ENCODE results near the gene KLK5.
"Not testable (repeated sequence)": the region's sequence is repeated elsewhere in the genome, so short reads cannot be mapped to it uniquely, and the experiment has no call there.

Gene KLK5

GRCh38 chr19:50952910-50953309, at the start of gene KLK5:
KLK5 (minus strand) TSS chr19:50953038; CDS start chr19:50952657, 381 bp downstream.
- no peak for DNase-seq

GRCh38 chr19:51002089-51002532, 49.3 kb upstream of the KLK5 start:
- DNase-seq = no peak

- DNase-seq = no peak
Observed at GRCh38 chr19:51001515-51001914, 48.7 kb upstream of the KLK5 start, which contains the start of gene KLK8. KLK8 (minus strand) TSS chr19:51001604; CDS start chr19:51001167, 437 bp downstream.

- DNase-seq = no peak
Observed at GRCh38 chr19:51000981-51001380, 48.1 kb upstream of the KLK5 start.

GRCh38 chr19:51000426-51000825, 47.6 kb upstream of the KLK5 start:
- no peak for DNase-seq

GRCh38 chr19:50998686-50999085, 45.8 kb upstream of the KLK5 start:
- DNase-seq = no peak

GRCh38 chr19:50998061-50998460, 45.2 kb upstream of the KLK5 start:
- DNase-seq = no peak

GRCh38 chr19:50994129-50994528, 41.3 kb upstream of the KLK5 start:
- DNase-seq = no peak

- no peak for DNase-seq
Observed at GRCh38 chr19:50992666-50993035, 39.8 kb upstream of the KLK5 start.

- DNase-seq = not testable (repeated sequence)
Observed at GRCh38 chr19:50984416-50984815, 31.6 kb upstream of the KLK5 start.

GRCh38 chr19:50983625-50984292, 30.9 kb upstream of the KLK5 start, which contains the start of gene KLK7:
KLK7 (minus strand) TSS chr19:50983917; CDS start chr19:50982399, 1,518 bp downstream.
- no peak for DNase-seq

- no peak for DNase-seq
Observed at GRCh38 chr19:50982186-50982585, 29.3 kb upstream of the KLK5 start.

GRCh38 chr19:50981587-50982146, 28.8 kb upstream of the KLK5 start:
- no peak for DNase-seq

GRCh38 chr19:50980208-50980607, 27.4 kb upstream of the KLK5 start:
- DNase-seq = no peak

- no peak for DNase-seq
Observed at GRCh38 chr19:50979758-50980157, 26.9 kb upstream of the KLK5 start.

GRCh38 chr19:50978772-50979390, 26.0 kb upstream of the KLK5 start:
- no peak for DNase-seq

- no peak for DNase-seq
Observed at GRCh38 chr19:50977626-50978025, 24.8 kb upstream of the KLK5 start.

GRCh38 chr19:50975766-50976165, 22.9 kb upstream of the KLK5 start:
- no peak for DNase-seq

- DNase-seq = no peak
Observed at GRCh38 chr19:50974702-50975556, 22.1 kb upstream of the KLK5 start.

GRCh38 chr19:50972795-50973376, 20.0 kb upstream of the KLK5 start:
- DNase-seq = no peak

- DNase-seq = not testable (repeated sequence)
Observed at GRCh38 chr19:50969810-50970209, 17.0 kb upstream of the KLK5 start.

- no peak for DNase-seq
Observed at GRCh38 chr19:50969413-50969760, 16.5 kb upstream of the KLK5 start, which contains the start of gene KLK6. KLK6 (minus strand) TSS chr19:50969591; CDS start chr19:50968104, 1,487 bp downstream.
